ENCODE data around the gene ECSIT.

DNA sequence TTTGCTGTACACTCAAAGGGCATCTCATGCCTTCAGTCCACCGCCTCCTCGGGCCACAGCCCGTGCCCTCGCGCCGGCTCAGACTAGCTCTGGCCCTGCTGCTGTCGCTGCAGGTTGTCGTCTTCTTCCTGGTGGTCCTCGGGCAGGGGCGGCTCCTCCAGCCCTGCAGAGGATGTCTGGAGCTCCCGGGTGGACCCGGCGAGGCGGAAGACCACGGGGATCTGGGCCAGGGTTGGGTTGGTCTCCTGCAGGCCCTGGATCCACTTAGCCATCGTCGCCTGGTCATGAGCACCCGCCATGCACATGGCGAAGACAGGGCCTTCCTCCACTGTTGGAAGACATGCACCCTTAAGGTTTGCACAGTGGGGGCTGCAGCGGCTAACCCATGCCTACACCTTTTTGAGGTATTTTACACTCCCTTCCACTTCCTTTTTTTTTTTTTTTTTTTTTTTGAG lies 22.8 kb downstream of the ECSIT start:
- TF ChIP-seq EZH2phosphoT487 (IDR thresholded peaks at IDR 0.05; ENCODE audit: insufficient read depth, low read depth) (no peak), EZH2 (IDR thresholded peaks at IDR 0.05; ENCODE audit: insufficient read depth, poor library complexity, severe bottlenecking) (no peak)
